Right cardiac atrium (tissue), 5 donors: ENCODE measurements around the gene RPSA. TPM values are rescaled to one million over a fixed set of nuclear protein-coding genes. Genes with fewer than 3 reads are reported as not detected.

ENCODE experiments used
- ATAC-seq, 2 donors: fragments of 200-7000 bp; cut with Tn5 transposase; one replicate each; pipeline versions ENCODE4 v1.8.0 to v1.9.1; 2020; ENCODE audit warnings: moderate library complexity in 2 of 2, mild to moderate bottlenecking in 1 of 2
- DNase-seq, 3 donors: peaks; one replicate each; pipeline ENCODE4 v3.0.0-alpha.2; 2020
- H3K27ac ChIP-seq: one replicate; pipeline ENCODE4 v1.5.1; 2013; ENCODE audit warnings: mild to moderate bottlenecking, low read length, control low read depth, moderate library complexity
- H3K27me3 ChIP-seq: one replicate; pipeline ENCODE4 v1.6.1; 2013; ENCODE audit not compliant: control insufficient read depth, insufficient read depth
- H3K4me1 ChIP-seq: one replicate; pipeline ENCODE4 v1.6.1; 2013; ENCODE audit warnings: low read length; ENCODE audit not compliant: control insufficient read depth, insufficient read depth
- H3K4me3 ChIP-seq: one replicate; pipeline ENCODE4 v1.5.1; 2013; ENCODE audit warnings: low read length, control low read depth
- H3K9me3 ChIP-seq: one replicate; pipeline ENCODE4 v1.6.1; 2013; ENCODE audit warnings: low read length; ENCODE audit not compliant: control insufficient read depth
- WGBS: extraction: QIAGEN DNeasy Blood & Tissue Kit; methylation state at CpG from one replicate; pipeline ENCODE4 v1.1.7; 2013; 5-methylcytosine and 5-hydroxymethylcytosine counted together
- intact Hi-C, 4 donors: fragments of 100-400 bp; cut with DNase I; formaldehyde crosslinking; loops; one replicate each; pipeline versions ENCODE4 v1.11.0 to v1.14.0; 2022 to 2023
- polyA plus RNA-seq: library from polyadenylated mRNA; stranded (reverse); fragments of 200-250 nt; gene quantifications from one replicate; pipeline ENCODE4 v1.2.3, GENCODE V29; 2013
- total RNA-seq, 4 donors: library from RNA; stranded (reverse); fragmentation: NEBNext Ultra II Directional; extraction: Animal tissue kit (Norgen Biotek cat#: 25700); gene quantifications; one replicate each; pipeline ENCODE4 v1.2.1, GENCODE V29; 2021
- donor health status: healthy with polysubstance abuse.
- donor health status: DM: no; HTN: yes; CAD: no.
- donor health status: DM: no; HTN: no; CAD: no.
- donor health status: DM: no; HTN: yes; CAD: no; lungs with severe emphysema.
- donor health status: DM: yes; HTN: yes; CAD: no.

Gene RPSA
- total and polyA plus RNA-seq, 5 donors = 446 to 642 (median 557) TPM

GRCh38 chr3:39379778-39380155 is 26.8 kb upstream of the RPSA start:
- intact Hi-C loops = loop anchor here in 1 of 4 donors (5.0 kb wide), 1 partner anchor 192 kb away; no protein-coding TSS in a partner anchor
- H3K9me3 ChIP-seq = no peaks in the 10 kb centered on the region

GRCh38 chr3:39381432-39381831 is 25.1 kb upstream of the RPSA start:
- 94% methylated on average over 3 of the region's 3 CpGs for WGBS
- ATAC-seq = no peak
- intact Hi-C loops = loop anchor here in 1 of 4 donors (5.0 kb wide), 1 partner anchor 194 kb away; no protein-coding TSS in a partner anchor

More at GRCh38 chr3:39379778-39380155, 26.8 kb upstream of the RPSA start:
- no peak for DNase-seq
- no peak for ATAC-seq
- no peak overlapping the region for H3K27ac ChIP-seq
- WGBS = 90% methylated on average over 5 of the region's 5 CpGs
- H3K4me1 ChIP-seq = no peaks in the 10 kb centered on the region
- no peaks in the 10 kb centered on the region for H3K27me3 ChIP-seq
- no peak overlapping the region for H3K4me3 ChIP-seq

GRCh38 chr3:39383045-39383880 is 23.3 kb upstream of the RPSA start, which contains the start of gene SLC25A38:
Gene SLC25A38, plus strand, starts transcription at chr3:39383370. Its CDS starts 355 bp downstream, at chr3:39383725.
- H3K4me1 ChIP-seq = peaks cover 11% of the 10 kb centered on the region
- peak; percentile 77 to 90 (median 86) for DNase-seq
- WGBS = under 1% methylated on average over 62 of the region's 62 CpGs
- no peaks in the 10 kb centered on the region for H3K27me3 ChIP-seq
- H3K27ac ChIP-seq = peak within 1 kb of the TSS; percentile 92
- peak; percentile 84 to 86 for ATAC-seq
- H3K4me3 ChIP-seq = peak within 1 kb of the TSS; percentile 53
- intact Hi-C loops = loop anchor here in 1 of 4 donors (5.0 kb wide), 1 partner anchor 196 kb away; no protein-coding TSS in a partner anchor
- H3K9me3 ChIP-seq = no peaks in the 10 kb centered on the region

More at GRCh38 chr3:39381432-39381831, 25.1 kb upstream of the RPSA start:
- Histone ChIP-seq H3K27ac (no peak overlapping the region), H3K27me3 (no peaks in the 10 kb centered on the region), H3K4me3 (no peak overlapping the region), H3K9me3 (no peaks in the 10 kb centered on the region), H3K4me1 (peaks cover 2% of the 10 kb centered on the region)
- DNase-seq = no peak

- WGBS = 1% methylated on average over 66 of the region's 66 CpGs
- H3K27ac ChIP-seq = peak overlapping the region; percentile 92
- ATAC-seq (peak; percentile 98), DNase-seq (peak; percentile 96 to 99 (median 98))
- intact Hi-C loops = loop anchor here in 1 of 4 donors (5.0 kb wide), 1 partner anchor 197 kb away; no protein-coding TSS in a partner anchor
- peaks cover 11% of the 10 kb centered on the region for H3K4me1 ChIP-seq
- no peaks in the 10 kb centered on the region for H3K27me3 ChIP-seq
- H3K4me3 ChIP-seq = peak overlapping the region; percentile 53
- H3K9me3 ChIP-seq = no peaks in the 10 kb centered on the region
Observed at GRCh38 chr3:39383881-39384664, 22.4 kb upstream of the RPSA start.

- Histone ChIP-seq H3K4me3 (peak overlapping the region; percentile 53), H3K27me3 (no peaks in the 10 kb centered on the region), H3K4me1 (peaks cover 11% of the 10 kb centered on the region), H3K9me3 (no peaks in the 10 kb centered on the region), H3K27ac (peak overlapping the region; percentile 56)
- DNase-seq (no peak), ATAC-seq (no peak)
- WGBS = 75% methylated on average over 14 of the region's 14 CpGs
- intact Hi-C loops = loop anchor here in 1 of 4 donors (5.0 kb wide), 1 partner anchor 197 kb away; no protein-coding TSS in a partner anchor
Observed at GRCh38 chr3:39384665-39385000, 21.9 kb upstream of the RPSA start.

GRCh38 chr3:39385456-39386090 is 20.9 kb upstream of the RPSA start:
- Histone ChIP-seq H3K9me3 (no peaks in the 10 kb centered on the region), H3K27me3 (no peaks in the 10 kb centered on the region), H3K4me1 (peaks cover 11% of the 10 kb centered on the region), H3K4me3 (no peak overlapping the region), H3K27ac (no peak overlapping the region)
- WGBS = 77% methylated on average over 9 of the region's 9 CpGs
- DNase-seq = no peak
- intact Hi-C loops = no loop called here
- ATAC-seq = no peak

GRCh38 chr3:39386318-39386717 is 20.2 kb upstream of the RPSA start:
- H3K9me3 ChIP-seq = no peaks in the 10 kb centered on the region
- no peak for ATAC-seq
- WGBS = 78% methylated on average over 5 of the region's 5 CpGs

GRCh38 chr3:39387411-39387975 is 19.0 kb upstream of the RPSA start:
- ATAC-seq (no peak), DNase-seq (no peak)
- no peaks in the 10 kb centered on the region for H3K27me3 ChIP-seq
- H3K4me1 ChIP-seq = peaks cover 11% of the 10 kb centered on the region
- intact Hi-C loops = no loop called here
- 50% methylated on average over 1 of the region's 1 CpG for WGBS
- no peaks in the 10 kb centered on the region for H3K9me3 ChIP-seq
- H3K4me3 ChIP-seq = no peak overlapping the region
- H3K27ac ChIP-seq = no peak overlapping the region

More at GRCh38 chr3:39386318-39386717, 20.2 kb upstream of the RPSA start:
- Histone ChIP-seq H3K27me3 (no peaks in the 10 kb centered on the region), H3K4me1 (peaks cover 11% of the 10 kb centered on the region), H3K27ac (no peak overlapping the region), H3K4me3 (no peak overlapping the region)
- DNase-seq = no peak
- intact Hi-C loops = no loop called here

GRCh38 chr3:39388153-39388552 is 18.4 kb upstream of the RPSA start:
- DNase-seq (no peak), ATAC-seq (no peak)
- Histone ChIP-seq H3K9me3 (no peaks in the 10 kb centered on the region), H3K27ac (no peak overlapping the region), H3K27me3 (no peaks in the 10 kb centered on the region), H3K4me3 (no peak overlapping the region), H3K4me1 (peaks cover 11% of the 10 kb centered on the region)
- intact Hi-C loops = no loop called here
- 84% methylated on average over 2 of the region's 2 CpGs for WGBS

GRCh38 chr3:39388741-39389248 is 17.7 kb upstream of the RPSA start:
- Histone ChIP-seq H3K4me1 (peaks cover 11% of the 10 kb centered on the region), H3K9me3 (no peaks in the 10 kb centered on the region), H3K4me3 (no peak overlapping the region), H3K27ac (no peak overlapping the region), H3K27me3 (no peaks in the 10 kb centered on the region)
- ATAC-seq = no peak
- 86% methylated on average over 2 of the region's 2 CpGs for WGBS
- intact Hi-C loops = no loop called here
- no peak for DNase-seq
